GM18511 (cell line): Measurements from ENCODE around the gene UIMC1.
"Not testable (repeated sequence)": the region's sequence is repeated elsewhere in the genome, so short reads cannot be mapped to it uniquely, and the experiment has no call there.

ENCODE experiments used
- ATAC-seq: cut with Tn5 transposase; IDR thresholded peaks from one replicate; pipeline ENCODE4 v1.9.1; 2021; ENCODE audit warnings: mild to moderate bottlenecking, moderate library complexity; ENCODE audit not compliant: unreplicated experiment

UIMC1 gene

GRCh38 chr5:176873541-176874172 is 132.9 kb downstream of the UIMC1 start:
- ATAC-seq, result no peak

GRCh38 chr5:176873011-176873410 is 133.6 kb downstream of the UIMC1 start:
- ATAC-seq, result not testable (repeated sequence)

- ATAC-seq, result not testable (repeated sequence)
Observed at GRCh38 chr5:176872586-176872985, 134.0 kb downstream of the UIMC1 start.

GRCh38 chr5:176870644-176871043 is 135.9 kb downstream of the UIMC1 start:
- not testable (repeated sequence) for ATAC-seq

- no peak for ATAC-seq
Observed at GRCh38 chr5:176870110-176870591, 136.4 kb downstream of the UIMC1 start.

GRCh38 chr5:176869501-176870109 is 137.0 kb downstream of the UIMC1 start:
- no peak for ATAC-seq

- no peak for ATAC-seq
Observed at GRCh38 chr5:176868731-176869130, 137.8 kb downstream of the UIMC1 start.

- no peak for ATAC-seq
Observed at GRCh38 chr5:176868126-176868525, 138.5 kb downstream of the UIMC1 start.

GRCh38 chr5:176866707-176867310 is 139.8 kb downstream of the UIMC1 start:
- ATAC-seq, result no peak

GRCh38 chr5:176865964-176866363 is 140.6 kb downstream of the UIMC1 start:
- ATAC-seq, result no peak

GRCh38 chr5:176864755-176865154 is 141.8 kb downstream of the UIMC1 start:
- no peak for ATAC-seq

GRCh38 chr5:176863765-176864098 is 142.8 kb downstream of the UIMC1 start:
- no peak for ATAC-seq

- ATAC-seq, result no peak
Observed at GRCh38 chr5:176863041-176863764, 143.4 kb downstream of the UIMC1 start.

GRCh38 chr5:176862330-176862995 is 144.1 kb downstream of the UIMC1 start:
- no peak for ATAC-seq

GRCh38 chr5:176861276-176861675 is 145.3 kb downstream of the UIMC1 start:
- ATAC-seq, result no peak

GRCh38 chr5:176860381-176860780 is 146.2 kb downstream of the UIMC1 start:
- no peak for ATAC-seq

GRCh38 chr5:176859916-176860315 is 146.7 kb downstream of the UIMC1 start:
- no peak for ATAC-seq

GRCh38 chr5:176857894-176858273 is 148.7 kb downstream of the UIMC1 start:
- ATAC-seq, result no peak

GRCh38 chr5:176857216-176857893 is 149.2 kb downstream of the UIMC1 start:
- no peak for ATAC-seq

GRCh38 chr5:176856746-176857145 is 149.8 kb downstream of the UIMC1 start:
- ATAC-seq, result no peak

GRCh38 chr5:176855598-176855997 is 151.0 kb downstream of the UIMC1 start:
- ATAC-seq, result no peak
